Immature natural killer cell (primary cell): ENCODE measurements around the gene RASSF10. TPM values are rescaled to one million over a fixed set of nuclear protein-coding genes. Genes with fewer than 3 reads are reported as not detected.

Experiments used
- DNase-seq, 3 donors: peaks; one replicate each; pipeline ENCODE4 v3.0.0; 2022; ENCODE audit warnings: mixed read lengths in 1 of 3
- H3K27ac Mint-ChIP-seq, 6 donors: one replicate each; pipeline ENCODE4 v1.8.0; 2020; ENCODE audit warnings: mixed read lengths in 6 of 6, mild to moderate bottlenecking in 5 of 6, inconsistent platforms in 4 of 6, moderate library complexity in 3 of 6
- H3K27me3 Mint-ChIP-seq, 3 donors: one replicate each; pipeline ENCODE4 v1.8.0; 2020 to 2021; ENCODE audit warnings: low read depth in 3 of 3, mild to moderate bottlenecking in 3 of 3, mixed read lengths in 3 of 3, moderate library complexity in 3 of 3, inconsistent platforms in 1 of 3
- H3K36me3 Mint-ChIP-seq, 3 donors: one replicate each; pipeline ENCODE4 v1.8.0; 2020; ENCODE audit warnings: mixed read lengths in 3 of 3, inconsistent platforms in 2 of 3, mild to moderate bottlenecking in 2 of 3
- H3K4me1 Mint-ChIP-seq, 2 donors: one replicate each; pipeline ENCODE4 v1.8.0; 2020; ENCODE audit warnings: inconsistent platforms in 2 of 2, mild to moderate bottlenecking in 2 of 2, mixed read lengths in 2 of 2, moderate library complexity in 1 of 2
- H3K4me3 Mint-ChIP-seq, 5 donors: one replicate each; pipeline ENCODE4 v1.8.0; 2020; ENCODE audit warnings: mild to moderate bottlenecking in 5 of 5, mixed read lengths in 5 of 5, inconsistent platforms in 3 of 5, moderate library complexity in 3 of 5
- H3K9me3 Mint-ChIP-seq, 6 donors: one replicate each; pipeline ENCODE4 v1.8.0; 2020; ENCODE audit warnings: mild to moderate bottlenecking in 6 of 6, mixed read lengths in 6 of 6, inconsistent platforms in 4 of 6, moderate library complexity in 3 of 6
- polyA plus RNA-seq, 3 donors: library from polyadenylated mRNA; unstranded; fragments of 300-500 nt; fragmentation: Illumina TruSeq; gene quantifications; one replicate each; pipeline ENCODE4 v1.2.3, GENCODE V29; 2021

Gene RASSF10
- polyA plus RNA-seq, 3 donors from 2014 or later = not detected

- DNase-seq = no peak
- Mint-ChIP-seq H3K27me3 (peaks cover 2 to 6% (median 3%) of the 10 kb centered on the region in 3 donors), H3K4me1 (no peaks in the 10 kb centered on the region)
Measured at GRCh38 chr11:12981676-12982522, 27.2 kb upstream of the RASSF10 start.

GRCh38 chr11:12983336-12983735 lies 25.8 kb upstream of the RASSF10 start:
- Mint-ChIP-seq H3K27ac (no peak overlapping the region), H3K36me3 (no peaks in the 10 kb centered on the region), H3K9me3 (no peaks in the 10 kb centered on the region), H3K27me3 (peaks cover 2 to 6% (median 3%) of the 10 kb centered on the region in 3 donors), H3K4me1 (no peaks in the 10 kb centered on the region), H3K4me3 (no peak overlapping the region)
- no peak for DNase-seq

More at GRCh38 chr11:12981676-12982522, 27.2 kb upstream of the RASSF10 start:
- no peak overlapping the region for H3K4me3 Mint-ChIP-seq
- H3K36me3 Mint-ChIP-seq = no peaks in the 10 kb centered on the region
- H3K9me3 Mint-ChIP-seq = no peaks in the 10 kb centered on the region
- H3K27ac Mint-ChIP-seq = no peak overlapping the region

GRCh38 chr11:12986194-12986898 lies 22.8 kb upstream of the RASSF10 start:
- Mint-ChIP-seq H3K27ac (no peak overlapping the region), H3K4me3 (no peak overlapping the region), H3K36me3 (no peaks in the 10 kb centered on the region), H3K9me3 (no peaks in the 10 kb centered on the region), H3K4me1 (no peaks in the 10 kb centered on the region), H3K27me3 (peaks cover 2 to 9% (median 6%) of the 10 kb centered on the region in 3 donors)
- DNase-seq = no peak

- no peaks in the 10 kb centered on the region for H3K36me3 Mint-ChIP-seq
- H3K4me3 Mint-ChIP-seq = no peak overlapping the region
- H3K27ac Mint-ChIP-seq = no peak overlapping the region
- no peaks in the 10 kb centered on the region for H3K4me1 Mint-ChIP-seq
- H3K27me3 Mint-ChIP-seq = peaks cover 5 to 11% (median 5%) of the 10 kb centered on the region in 3 donors
- H3K9me3 Mint-ChIP-seq = no peaks in the 10 kb centered on the region
- no peak for DNase-seq
Measured at GRCh38 chr11:12989428-12990161, 19.5 kb upstream of the RASSF10 start.

- no peaks in the 10 kb centered on the region for H3K36me3 Mint-ChIP-seq
- no peaks in the 10 kb centered on the region for H3K9me3 Mint-ChIP-seq
- H3K27ac Mint-ChIP-seq = no peak overlapping the region
- no peak overlapping the region for H3K4me3 Mint-ChIP-seq
- DNase-seq = no peak
- peaks cover 5 to 11% (median 5%) of the 10 kb centered on the region in 3 donors for H3K27me3 Mint-ChIP-seq
- H3K4me1 Mint-ChIP-seq = no peaks in the 10 kb centered on the region
Measured at GRCh38 chr11:12990162-12990480, 19.0 kb upstream of the RASSF10 start.

DNA sequence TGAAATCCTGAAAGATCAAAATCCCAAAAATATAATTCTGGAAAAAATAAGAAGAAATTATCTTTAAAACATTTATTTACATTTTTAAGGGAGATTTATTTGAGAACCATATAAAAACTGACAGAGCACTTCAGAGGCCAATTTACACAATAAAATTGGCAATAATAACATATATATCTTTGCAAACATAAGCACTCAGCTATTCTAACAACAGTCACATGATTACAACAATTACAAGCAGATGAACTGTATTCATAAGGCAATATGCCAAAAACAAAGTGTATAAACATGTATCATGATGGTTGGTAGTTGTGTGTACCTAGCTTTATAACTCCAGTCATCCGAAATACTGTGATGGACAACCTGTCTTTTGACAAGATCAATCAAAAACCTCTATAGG lies 17.7 kb upstream of the RASSF10 start:
- H3K4me3 Mint-ChIP-seq = no peak overlapping the region
- H3K27ac Mint-ChIP-seq = no peak overlapping the region
- H3K36me3 Mint-ChIP-seq = peaks cover 0 to 4% (median 0%) of the 10 kb centered on the region in 3 donors
- H3K27me3 Mint-ChIP-seq = peaks cover 4 to 15% (median 5%) of the 10 kb centered on the region in 3 donors
- H3K9me3 Mint-ChIP-seq = peaks cover 0 to 5% (median 0%) of the 10 kb centered on the region in 6 donors
- DNase-seq = no peak
- no peaks in the 10 kb centered on the region for H3K4me1 Mint-ChIP-seq

DNA sequence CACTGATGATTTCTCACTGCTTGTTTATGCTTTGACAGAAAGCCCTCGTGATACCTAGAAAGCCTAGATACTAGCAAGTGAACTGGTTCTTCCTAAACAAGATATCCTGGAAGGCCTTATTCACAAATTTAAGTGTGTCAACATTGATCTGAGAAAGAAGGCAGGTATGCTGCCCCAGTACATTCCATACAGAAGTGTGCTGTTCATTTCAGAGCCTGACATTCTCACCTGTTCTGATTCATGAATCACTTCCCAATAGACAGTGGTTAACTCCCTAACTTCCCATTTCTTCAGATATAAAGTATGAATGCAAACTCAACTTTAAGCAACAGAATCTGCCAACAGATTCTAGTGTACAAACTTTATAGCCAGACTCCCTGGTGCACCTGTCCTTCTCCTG lies 15.5 kb upstream of the RASSF10 start:
- no peaks in the 10 kb centered on the region for H3K4me1 Mint-ChIP-seq
- no peak overlapping the region for H3K27ac Mint-ChIP-seq
- peaks cover 4 to 17% (median 4%) of the 10 kb centered on the region in 3 donors for H3K27me3 Mint-ChIP-seq
- DNase-seq = no peak
- H3K9me3 Mint-ChIP-seq = peaks cover 0 to 5% (median 0%) of the 10 kb centered on the region in 6 donors
- no peak overlapping the region for H3K4me3 Mint-ChIP-seq
- peaks cover 0 to 4% (median 0%) of the 10 kb centered on the region in 3 donors for H3K36me3 Mint-ChIP-seq

DNA sequence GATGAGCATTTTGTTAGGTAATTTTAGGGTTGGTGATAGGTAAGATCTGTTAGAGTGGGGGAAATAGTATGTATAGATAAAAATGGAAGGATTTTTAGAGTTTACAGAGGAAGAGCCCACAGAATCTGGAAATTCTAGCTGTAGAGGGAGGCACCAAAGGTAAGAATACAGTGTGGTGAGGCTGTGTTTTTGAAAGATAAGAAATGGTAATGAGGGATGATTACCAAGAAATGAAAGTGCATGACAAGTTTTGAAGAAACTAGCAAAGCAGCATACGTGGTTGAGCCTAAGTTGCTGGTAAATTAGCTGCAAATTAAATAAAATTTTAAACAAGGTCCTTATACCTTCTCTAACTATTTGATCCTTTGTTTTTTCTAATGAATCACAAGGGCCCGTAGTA lies 14.6 kb upstream of the RASSF10 start:
- no peaks in the 10 kb centered on the region for H3K4me1 Mint-ChIP-seq
- no peak overlapping the region for H3K27ac Mint-ChIP-seq
- H3K4me3 Mint-ChIP-seq = no peak overlapping the region
- peaks cover 0 to 4% (median 0%) of the 10 kb centered on the region in 3 donors for H3K36me3 Mint-ChIP-seq
- no peak for DNase-seq
- peaks cover 4 to 17% (median 4%) of the 10 kb centered on the region in 3 donors for H3K27me3 Mint-ChIP-seq
- peaks cover 0 to 5% (median 0%) of the 10 kb centered on the region in 6 donors for H3K9me3 Mint-ChIP-seq

- Mint-ChIP-seq H3K36me3 (peaks cover 0 to 4% (median 0%) of the 10 kb centered on the region in 3 donors), H3K27ac (no peak overlapping the region), H3K4me1 (no peaks in the 10 kb centered on the region), H3K4me3 (no peak overlapping the region), H3K9me3 (peaks cover 0 to 5% (median 0%) of the 10 kb centered on the region in 6 donors), H3K27me3 (peaks cover 2 to 13% (median 4%) of the 10 kb centered on the region in 3 donors)
- no peak for DNase-seq
Measured at GRCh38 chr11:12995188-12995587, 13.9 kb upstream of the RASSF10 start.

GRCh38 chr11:12995823-12996222 lies 13.3 kb upstream of the RASSF10 start:
- Mint-ChIP-seq H3K9me3 (peaks cover 0 to 5% (median 0%) of the 10 kb centered on the region in 6 donors), H3K27ac (no peak overlapping the region), H3K4me1 (no peaks in the 10 kb centered on the region), H3K36me3 (peaks cover 0 to 4% (median 0%) of the 10 kb centered on the region in 3 donors), H3K4me3 (no peak overlapping the region), H3K27me3 (peaks cover 2 to 14% (median 4%) of the 10 kb centered on the region in 3 donors)
- no peak for DNase-seq

GRCh38 chr11:12997168-12997567 lies 11.9 kb upstream of the RASSF10 start:
- Mint-ChIP-seq H3K27ac (no peak overlapping the region), H3K9me3 (peaks cover 0 to 5% (median 0%) of the 10 kb centered on the region in 6 donors), H3K27me3 (peaks cover 4 to 14% (median 5%) of the 10 kb centered on the region in 3 donors), H3K4me3 (no peak overlapping the region), H3K36me3 (peaks cover 0 to 4% (median 0%) of the 10 kb centered on the region in 3 donors), H3K4me1 (no peaks in the 10 kb centered on the region)
- DNase-seq = no peak

GRCh38 chr11:12998336-12998735 lies 10.8 kb upstream of the RASSF10 start:
- Mint-ChIP-seq H3K4me3 (no peak overlapping the region), H3K9me3 (peaks cover 0 to 5% (median 0%) of the 10 kb centered on the region in 6 donors), H3K4me1 (no peaks in the 10 kb centered on the region), H3K36me3 (peaks cover 0 to 4% (median 0%) of the 10 kb centered on the region in 3 donors), H3K27me3 (peaks cover 4 to 14% (median 5%) of the 10 kb centered on the region in 3 donors), H3K27ac (no peak overlapping the region)
- DNase-seq = no peak

DNA sequence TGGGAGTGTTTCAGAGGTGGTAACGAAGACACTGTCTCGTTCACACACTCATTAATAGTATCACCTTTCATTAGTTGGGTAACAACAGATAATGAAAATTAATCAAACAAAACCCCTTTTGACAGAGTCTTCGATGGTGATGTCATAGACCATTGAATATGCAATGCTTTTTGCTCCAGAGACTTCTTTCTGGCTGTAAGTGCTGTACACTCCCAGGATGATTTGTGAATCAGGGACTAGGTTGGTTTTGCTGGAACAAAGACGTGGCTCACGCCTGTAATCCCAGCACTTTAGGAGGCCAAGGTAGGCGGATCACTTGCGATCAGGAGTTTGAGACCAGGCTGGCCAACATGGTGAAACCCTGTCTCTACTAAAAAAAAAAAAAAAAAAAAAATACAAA lies 9.5 kb upstream of the RASSF10 start:
- Mint-ChIP-seq H3K4me1 (no peaks in the 10 kb centered on the region), H3K4me3 (no peak overlapping the region), H3K9me3 (peaks cover 0 to 5% (median 0%) of the 10 kb centered on the region in 6 donors), H3K36me3 (peaks cover 0 to 4% (median 0%) of the 10 kb centered on the region in 3 donors), H3K27me3 (peaks cover 1 to 20% (median 8%) of the 10 kb centered on the region in 3 donors), H3K27ac (no peak overlapping the region)
- DNase-seq = no peak
